ENCODE results near the gene BCAS3.
A peak's percentile ranks its signal among the peaks of the same experiment; 100 is the strongest.
"Not testable (repeated sequence)": the region's sequence is repeated elsewhere in the genome, so short reads cannot be mapped to it uniquely, and the experiment has no call there.

Gene BCAS3

GRCh38 chr17:61239327-61239726, 561.7 kb downstream of the BCAS3 start:
- no peak for DNase-seq

DNA sequence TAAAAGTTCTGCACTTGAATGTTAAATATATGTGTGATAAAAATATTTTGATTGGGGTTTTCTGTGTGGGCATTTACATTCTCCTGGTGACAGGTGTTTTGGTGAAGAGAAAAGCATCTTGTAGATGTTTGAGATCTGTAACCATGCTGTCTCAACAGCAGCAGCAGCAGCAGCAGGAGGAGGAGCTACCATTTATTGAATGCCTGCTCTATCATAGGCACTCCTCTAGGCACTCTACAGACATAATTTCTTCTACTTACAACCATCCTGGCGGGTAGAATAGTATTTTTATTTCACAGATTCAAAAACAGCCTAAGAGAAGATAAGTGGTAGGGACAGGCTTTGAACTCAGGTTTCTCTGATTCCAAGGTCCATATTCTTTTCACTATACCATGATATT, 562.3 kb downstream of the BCAS3 start:
- no peak for DNase-seq

DNA sequence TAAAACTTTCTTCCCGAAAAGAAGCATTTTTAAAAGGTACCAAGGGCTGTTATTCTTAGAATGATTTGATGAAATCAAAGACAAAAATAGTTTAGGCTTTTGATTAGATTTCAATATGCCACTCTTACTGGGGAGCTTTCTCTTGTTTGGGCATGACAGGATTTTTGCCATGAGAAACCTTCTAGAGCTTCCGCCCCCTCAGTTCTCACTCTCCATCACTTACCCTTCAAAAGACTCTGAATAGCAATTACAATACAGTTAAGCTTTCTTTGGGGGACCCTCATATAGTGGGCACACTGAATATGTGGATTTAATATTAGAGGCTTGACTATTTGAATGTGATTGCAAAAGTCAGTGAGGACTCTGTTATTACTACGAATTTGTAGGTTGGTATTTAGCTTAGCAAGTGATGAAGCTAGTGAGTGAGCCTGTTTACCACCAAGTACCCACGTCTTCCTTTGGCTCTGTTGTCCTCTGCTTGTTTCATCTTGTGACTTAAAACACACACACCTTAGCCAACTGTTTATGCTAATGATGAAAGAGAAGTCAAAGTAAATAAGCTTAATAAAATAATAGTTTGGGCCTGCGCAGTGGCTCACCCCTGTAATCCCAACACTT, 563.3 kb downstream of the BCAS3 start:
- no peak for DNase-seq

DNA sequence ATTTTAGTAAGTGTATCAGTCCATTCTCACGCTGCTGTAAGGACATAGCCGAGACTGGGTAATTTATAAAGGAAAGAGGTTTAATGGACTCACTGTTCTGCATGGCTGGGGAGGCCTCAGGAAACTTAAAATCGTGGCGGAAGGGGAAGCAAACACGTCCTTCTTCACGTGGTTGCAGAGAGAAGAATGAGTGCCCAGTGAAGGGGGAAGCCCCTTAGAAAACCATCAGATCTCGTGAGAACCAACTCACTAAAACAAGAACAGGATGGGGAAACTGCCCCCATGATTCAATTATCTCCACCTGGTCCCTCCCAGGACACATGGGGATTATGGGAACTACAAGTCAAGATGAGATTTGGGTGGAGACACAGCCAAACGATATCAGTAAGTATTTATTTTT, 567.3 kb downstream of the BCAS3 start:
- not testable (repeated sequence) for DNase-seq

DNA sequence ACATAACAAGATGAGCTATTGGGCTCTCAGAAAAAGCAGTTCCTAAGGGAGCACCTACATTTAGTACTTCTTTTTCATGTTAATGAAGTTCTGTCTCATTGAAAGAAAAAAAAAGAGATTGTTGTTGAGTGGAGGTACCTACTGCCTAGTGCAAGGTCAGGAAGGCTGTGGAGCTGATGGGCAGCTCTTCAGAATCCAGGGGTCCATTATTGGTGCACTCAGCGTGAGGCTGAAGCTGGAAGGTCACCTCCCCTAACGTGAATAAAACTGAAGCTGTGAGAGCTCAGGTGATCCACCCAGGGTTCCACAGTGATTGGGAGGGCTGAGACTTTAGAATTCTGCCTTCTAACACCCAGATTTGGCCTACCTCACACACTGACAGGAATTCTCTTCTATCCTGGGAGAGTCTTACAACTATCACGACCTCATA, 568.1 kb downstream of the BCAS3 start:
- no peak for DNase-seq

GRCh38 chr17:61247439-61247838, 569.8 kb downstream of the BCAS3 start:
- DNase-seq: no peak

DNA sequence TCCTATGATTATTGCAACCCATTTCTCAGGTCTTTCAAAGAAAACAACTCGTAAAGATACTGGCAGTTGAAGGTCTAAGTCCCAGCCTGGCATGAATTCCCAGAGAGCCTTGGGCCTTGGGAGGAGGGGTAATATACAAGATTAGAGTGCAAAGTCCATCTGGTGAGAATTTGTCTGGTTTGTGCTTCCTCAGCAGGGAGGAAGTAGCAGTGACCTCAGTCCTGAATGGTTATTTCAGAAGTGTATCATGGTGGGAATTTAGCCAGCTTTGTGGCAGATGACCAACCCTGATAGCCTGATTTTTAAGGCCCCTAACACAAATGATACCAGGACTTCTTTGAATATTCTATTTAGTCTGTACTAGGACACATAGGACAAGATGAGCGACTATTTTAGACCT, 570.7 kb downstream of the BCAS3 start:
- peak; percentile 72 for DNase-seq

GRCh38 chr17:61249649-61250299, 572.1 kb downstream of the BCAS3 start:
- no peak for DNase-seq

DNA sequence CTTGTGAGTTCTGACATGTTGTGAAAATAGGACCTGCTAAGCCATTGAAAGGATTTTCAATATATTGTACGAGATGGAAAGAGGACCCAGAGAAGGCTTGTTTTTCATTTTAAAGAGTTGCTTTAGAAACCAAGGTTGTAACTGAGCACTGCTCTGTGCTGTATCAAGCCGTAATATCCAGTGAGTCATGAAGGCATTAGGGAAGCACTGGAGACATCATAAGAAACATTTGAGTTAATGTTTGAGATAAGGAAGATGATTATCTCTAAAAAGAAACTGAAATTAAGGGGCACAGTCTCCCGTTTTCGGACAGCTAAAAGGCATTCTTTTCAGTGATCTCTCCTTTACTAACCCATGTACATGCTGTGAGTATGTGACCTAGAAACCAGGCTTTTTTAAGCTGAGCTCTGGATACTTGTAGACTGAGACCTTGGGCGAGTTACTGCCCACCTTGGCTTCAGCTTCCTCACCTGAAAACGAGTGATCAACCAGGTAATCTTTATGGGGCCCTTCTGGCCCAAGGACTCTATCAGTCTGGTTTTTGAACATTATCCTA, 572.8 kb downstream of the BCAS3 start:
- no peak for DNase-seq

GRCh38 chr17:61251939-61252865, 574.6 kb downstream of the BCAS3 start:
- no peak for DNase-seq

DNA sequence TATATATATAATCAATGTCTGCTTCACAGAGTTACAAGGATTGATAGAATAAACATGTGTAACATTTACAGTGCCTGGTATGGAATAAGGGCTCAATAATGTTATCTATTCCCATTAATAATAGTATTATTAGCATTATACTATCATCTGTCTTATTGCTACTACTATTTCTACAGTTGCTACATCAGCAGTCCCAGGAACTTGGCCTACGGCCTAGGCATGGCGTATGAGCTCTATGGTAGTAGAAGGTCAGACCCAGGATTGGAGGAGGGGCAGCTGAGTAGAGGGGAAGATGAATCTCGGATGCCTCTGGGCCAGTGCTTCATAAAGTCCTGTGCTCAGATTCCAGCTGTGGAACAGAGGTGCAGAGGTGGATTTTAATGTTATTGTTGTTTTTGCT, 575.7 kb downstream of the BCAS3 start:
- no peak for DNase-seq

DNA sequence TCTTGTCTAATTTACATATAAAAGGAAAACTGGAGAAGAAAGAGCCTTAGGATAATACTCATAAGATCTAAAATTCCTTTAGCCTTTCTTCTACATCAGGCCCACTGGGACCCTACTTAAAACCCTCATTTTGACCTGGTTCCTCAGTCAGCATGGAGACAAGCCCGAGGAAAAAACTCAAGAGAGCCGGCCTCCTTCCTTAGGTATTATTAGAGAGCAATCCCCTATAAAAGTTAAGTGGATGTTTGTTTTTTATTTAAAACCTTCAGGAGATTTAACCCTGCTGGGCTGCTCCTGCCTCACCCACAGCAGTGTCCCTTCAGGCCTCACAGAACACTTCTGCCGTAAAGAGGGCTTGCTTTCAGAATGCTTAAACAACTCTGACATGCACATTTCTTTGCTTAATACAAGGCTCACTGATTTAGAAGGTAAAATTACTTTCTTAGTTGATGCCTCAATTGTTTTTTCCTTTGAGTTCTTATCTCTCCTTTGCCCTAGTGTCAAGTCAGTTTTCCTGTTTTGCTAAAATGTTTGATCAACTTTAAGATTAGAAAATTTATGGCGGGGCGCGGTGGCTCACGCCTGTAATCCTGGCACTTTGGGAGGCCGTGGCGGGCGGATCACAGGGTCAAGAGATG, 576.4 kb downstream of the BCAS3 start:
- DNase-seq: no peak

GRCh38 chr17:61254904-61255303, 577.3 kb downstream of the BCAS3 start:
- DNase-seq: no peak

DNA sequence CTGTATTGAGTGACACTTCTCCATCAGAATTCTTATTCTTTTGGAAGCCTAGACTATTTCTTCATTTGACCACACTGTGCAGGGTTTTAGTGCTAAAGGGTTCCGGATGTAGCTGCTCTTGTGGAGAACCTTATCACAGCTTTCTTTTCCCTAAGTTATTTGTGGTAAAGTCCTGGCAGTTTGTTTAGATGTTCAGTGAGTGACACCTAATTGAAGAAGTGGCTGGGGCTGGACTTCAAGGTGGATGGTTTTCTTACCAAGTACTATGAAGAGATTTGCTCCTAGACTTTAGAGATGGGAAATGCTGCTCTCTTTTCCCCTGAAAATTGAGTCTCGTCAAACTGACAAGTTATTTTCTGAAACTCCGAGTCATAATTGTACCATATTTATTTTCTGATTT, 578.0 kb downstream of the BCAS3 start:
- DNase-seq: no peak

DNA sequence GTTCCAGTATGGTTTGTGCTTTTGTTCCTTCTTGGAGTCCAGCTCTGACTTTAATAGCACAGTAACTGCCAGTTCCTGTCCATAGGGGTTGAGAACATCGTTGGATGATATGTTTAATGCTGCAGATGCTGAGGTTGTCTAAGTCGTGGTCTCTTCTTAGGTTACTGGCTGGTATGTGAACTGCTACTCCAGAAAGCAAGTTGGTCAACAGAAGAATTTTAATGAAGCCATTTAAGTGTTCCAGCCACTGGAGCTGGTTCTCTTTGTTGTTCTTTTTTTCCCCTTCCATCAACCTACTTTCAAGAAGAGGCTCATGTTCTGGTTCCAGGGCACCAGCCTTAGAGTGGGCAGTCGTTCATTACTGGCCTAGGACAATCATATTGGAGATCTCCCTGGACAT, 581.7 kb downstream of the BCAS3 start:
- no peak for DNase-seq

DNA sequence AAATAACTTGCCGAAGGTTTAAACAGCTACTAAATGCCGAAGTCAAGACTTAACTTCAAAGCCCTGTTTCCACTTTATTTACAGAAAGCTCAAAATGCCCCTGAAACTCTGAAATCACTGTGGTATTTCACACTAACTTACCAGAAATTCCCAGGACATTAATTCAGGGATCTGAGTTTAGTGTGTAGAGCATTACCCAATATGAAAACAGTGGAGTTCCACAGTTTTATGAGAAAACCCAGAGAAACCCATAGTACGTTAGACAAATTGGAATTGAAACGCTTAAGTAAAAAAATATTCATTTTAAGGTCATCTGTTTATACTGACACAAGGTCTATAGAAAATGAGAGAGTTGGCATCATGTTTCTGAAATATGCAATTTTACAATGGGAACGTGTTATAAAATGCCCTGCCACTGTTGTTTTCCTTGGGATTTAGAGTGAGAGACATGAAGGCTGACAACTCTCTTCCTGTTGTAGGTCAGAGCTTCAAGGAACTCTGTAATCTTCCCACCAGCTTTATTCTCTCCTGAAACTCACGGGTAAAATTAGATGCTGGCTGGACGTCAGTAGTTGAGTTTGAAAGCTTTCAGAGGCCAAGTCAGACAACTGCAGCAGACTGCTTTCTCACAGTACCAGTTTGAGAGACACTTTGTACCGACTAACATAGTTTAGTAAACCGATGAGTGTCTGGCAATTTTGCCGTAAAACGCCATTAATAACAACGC, 582.6 kb downstream of the BCAS3 start:
- DNase-seq: no peak

- DNase-seq: no peak
Observed at GRCh38 chr17:61261001-61261637, 583.5 kb downstream of the BCAS3 start.

- DNase-seq: no peak
Observed at GRCh38 chr17:61265397-61265796, 587.7 kb downstream of the BCAS3 start.

DNA sequence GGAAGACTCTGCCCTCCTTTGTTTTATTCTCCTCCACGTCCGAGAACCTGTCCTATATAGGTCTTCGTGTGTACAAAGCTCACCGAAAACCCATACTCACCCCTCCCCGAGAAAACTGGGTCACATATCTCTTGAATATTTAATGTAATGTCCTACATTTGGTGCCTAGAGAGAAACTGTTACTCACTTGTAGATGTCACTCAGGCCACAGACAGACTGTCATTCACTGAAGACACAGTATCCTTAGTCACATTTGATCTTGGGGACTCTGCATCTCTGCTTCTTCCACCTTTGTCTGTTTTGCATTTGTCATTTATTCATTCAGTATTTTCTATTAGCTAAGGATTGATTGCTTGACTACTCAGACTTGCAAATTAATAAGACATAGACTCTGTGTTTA, 590.2 kb downstream of the BCAS3 start:
- no peak for DNase-seq

DNA sequence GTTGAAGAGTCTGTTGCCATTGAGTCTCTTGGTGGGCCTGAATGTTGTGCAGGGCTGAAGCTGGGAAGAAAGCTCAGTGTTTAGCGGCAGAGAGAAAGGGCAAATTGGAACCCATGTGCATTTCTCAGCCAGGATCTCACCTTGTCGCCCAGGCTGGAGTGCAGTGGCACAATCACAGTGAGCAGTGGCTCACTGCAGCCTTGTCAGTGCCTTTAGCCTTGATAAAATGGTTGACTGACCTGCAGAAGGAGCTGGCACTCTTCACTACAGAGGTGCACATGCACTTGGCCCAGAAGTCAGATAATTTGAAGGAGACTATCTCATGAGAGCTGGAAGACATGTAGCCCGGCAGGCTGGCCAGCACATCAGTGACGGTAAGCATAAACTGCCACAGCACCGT, 597.7 kb downstream of the BCAS3 start:
- no peak for DNase-seq

DNA sequence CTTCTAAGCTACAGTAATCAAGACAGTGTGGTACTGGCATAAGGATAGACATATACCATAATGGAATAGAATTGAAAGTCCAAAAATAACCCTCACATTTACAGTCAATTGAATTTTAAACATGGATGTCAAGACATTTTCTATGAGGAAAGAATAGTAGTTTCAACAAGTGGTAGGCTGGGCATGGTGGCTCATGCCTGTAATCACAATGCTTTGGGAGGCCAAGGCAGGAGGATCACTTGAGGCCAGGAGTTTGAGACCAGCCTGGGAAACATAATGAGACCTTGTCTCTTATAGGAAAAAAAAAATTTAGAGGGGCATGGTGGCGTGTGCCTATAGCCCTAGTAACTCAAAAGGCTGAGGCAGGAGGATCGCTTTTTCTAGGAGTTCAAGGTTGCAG, 599.2 kb downstream of the BCAS3 start:
- DNase-seq: no peak

Data from OCI-M1 (cell line).